ENCODE results near the gene RBMXL3.

DNA sequence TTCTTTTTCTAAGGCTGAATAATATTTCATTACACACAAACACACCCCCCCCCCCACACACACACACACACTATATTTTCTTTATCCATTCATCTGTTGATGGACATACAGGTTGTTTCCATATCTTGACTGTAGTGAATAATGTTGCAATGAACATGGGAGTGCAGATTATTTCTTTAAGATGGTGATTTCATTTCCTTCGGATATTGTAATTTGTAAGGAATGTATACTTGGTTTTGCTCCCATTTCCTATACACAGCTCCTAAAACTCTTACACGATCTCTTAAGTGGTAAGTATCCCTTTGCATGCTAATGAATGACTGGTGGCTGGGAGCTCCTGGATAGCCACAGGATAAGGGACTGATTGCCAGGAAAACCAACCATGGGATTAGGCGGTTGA is 14.7 kb upstream of the RBMXL3 start:
- TF ChIP-seq CTCF (conservative IDR thresholded peaks at IDR 0.05) (no peak), EZH2 (IDR thresholded peaks at IDR 0.05; ENCODE audit: low read depth) (no peak)
